ENCODE results near the gene PCDHGA3. TPM values are rescaled to one million over a fixed set of nuclear protein-coding genes. Genes with fewer than 3 reads are reported as not detected.

PCDHGA3 gene
- total RNA-seq, 1 donor from 2014 or later = 12.2 TPM

DNA sequence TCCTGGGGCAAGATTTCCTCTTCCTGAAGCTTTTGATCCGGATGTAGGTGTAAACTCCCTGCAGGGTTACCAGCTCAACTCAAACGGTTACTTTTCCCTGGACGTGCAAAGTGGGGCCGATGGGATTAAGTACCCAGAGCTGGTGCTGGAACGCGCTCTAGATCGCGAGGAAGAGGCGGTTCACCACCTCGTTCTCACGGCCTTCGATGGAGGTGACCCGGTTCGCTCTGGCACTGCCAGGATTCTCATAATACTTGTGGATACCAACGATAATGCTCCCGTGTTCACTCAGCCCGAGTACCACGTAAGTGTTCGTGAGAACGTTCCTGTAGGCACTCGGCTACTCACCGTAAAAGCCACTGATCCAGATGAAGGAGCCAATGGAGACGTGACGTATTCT lies 12.0 kb downstream of the PCDHGA3 start:
- peaks cover 98% of the 10 kb centered on the region for H3K9me3 ChIP-seq (replicated peaks)
- TF ChIP-seq, protein P1, sequence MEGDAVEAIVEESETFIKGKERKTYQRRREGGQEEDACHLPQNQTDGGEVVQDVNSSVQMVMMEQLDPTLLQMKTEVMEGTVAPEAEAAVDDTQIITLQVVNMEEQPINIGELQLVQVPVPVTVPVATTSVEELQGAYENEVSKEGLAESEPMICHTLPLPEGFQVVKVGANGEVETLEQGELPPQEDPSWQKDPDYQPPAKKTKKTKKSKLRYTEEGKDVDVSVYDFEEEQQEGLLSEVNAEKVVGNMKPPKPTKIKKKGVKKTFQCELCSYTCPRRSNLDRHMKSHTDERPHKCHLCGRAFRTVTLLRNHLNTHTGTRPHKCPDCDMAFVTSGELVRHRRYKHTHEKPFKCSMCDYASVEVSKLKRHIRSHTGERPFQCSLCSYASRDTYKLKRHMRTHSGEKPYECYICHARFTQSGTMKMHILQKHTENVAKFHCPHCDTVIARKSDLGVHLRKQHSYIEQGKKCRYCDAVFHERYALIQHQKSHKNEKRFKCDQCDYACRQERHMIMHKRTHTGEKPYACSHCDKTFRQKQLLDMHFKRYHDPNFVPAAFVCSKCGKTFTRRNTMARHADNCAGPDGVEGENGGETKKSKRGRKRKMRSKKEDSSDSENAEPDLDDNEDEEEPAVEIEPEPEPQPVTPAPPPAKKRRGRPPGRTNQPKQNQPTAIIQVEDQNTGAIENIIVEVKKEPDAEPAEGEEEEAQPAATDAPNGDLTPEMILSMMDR (IDR thresholded peaks at IDR 0.05; ENCODE audit: borderline replicate concordance) = no peak
- DNase-seq = no peak
- H3K27ac ChIP-seq (replicated peaks) = no peak overlapping the region
- H3K36me3 ChIP-seq = peaks cover 21% of the 10 kb centered on the region
- H3K4me3 ChIP-seq = peak overlapping the region; percentile 54
- peaks cover 58% of the 10 kb centered on the region for H3K4me1 ChIP-seq
- H3K27me3 ChIP-seq (ENCODE audit: low read depth) = no peaks in the 10 kb centered on the region
- intact Hi-C loops (cut with micrococcal nuclease) = no loop called here

DNA sequence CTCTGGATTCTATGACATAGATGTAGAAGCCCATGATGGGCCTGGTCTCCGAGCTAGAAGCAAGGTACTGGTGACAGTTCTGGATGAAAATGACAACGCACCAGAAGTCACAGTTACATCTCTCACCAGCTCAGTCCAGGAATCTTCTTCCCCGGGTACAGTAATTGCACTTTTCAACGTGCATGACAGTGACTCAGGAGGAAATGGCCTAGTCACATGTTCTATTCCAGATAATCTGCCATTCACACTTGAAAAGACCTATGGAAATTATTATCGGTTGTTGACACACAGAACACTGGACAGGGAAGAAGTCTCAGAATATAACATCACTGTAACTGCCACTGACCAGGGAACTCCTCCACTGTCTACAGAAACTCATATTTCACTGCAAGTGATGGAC lies 12.5 kb downstream of the PCDHGA3 start:
- H3K27me3 ChIP-seq (ENCODE audit: low read depth) = no peaks in the 10 kb centered on the region
- no peak for DNase-seq
- no peak overlapping the region for H3K27ac ChIP-seq (replicated peaks)
- no peak overlapping the region for H3K4me3 ChIP-seq
- H3K36me3 ChIP-seq = peaks cover 21% of the 10 kb centered on the region
- intact Hi-C loops (cut with micrococcal nuclease) = no loop called here
- peaks cover 98% of the 10 kb centered on the region for H3K9me3 ChIP-seq (replicated peaks)
- peaks cover 53% of the 10 kb centered on the region for H3K4me1 ChIP-seq
- TF ChIP-seq, protein P1 (IDR thresholded peaks at IDR 0.05; ENCODE audit: borderline replicate concordance) = no peak

DNA sequence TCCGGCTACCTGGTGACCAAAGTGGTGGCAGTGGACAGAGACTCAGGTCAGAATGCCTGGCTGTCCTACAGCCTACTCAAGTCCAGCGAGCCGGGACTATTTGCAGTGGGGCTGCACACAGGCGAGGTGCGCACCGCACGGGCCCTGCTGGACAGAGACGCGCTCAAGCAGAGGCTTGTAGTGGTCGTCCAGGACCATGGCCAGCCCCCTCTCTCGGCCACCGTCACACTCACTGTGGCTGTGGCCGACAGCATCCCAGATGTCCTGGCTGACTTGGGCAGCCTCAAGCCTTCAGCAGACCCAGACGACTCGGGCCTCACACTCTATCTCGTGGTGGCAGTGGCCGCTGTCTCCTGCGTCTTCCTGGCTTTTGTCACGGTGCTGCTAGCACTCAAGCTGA lies 13.3 kb downstream of the PCDHGA3 start:
- Histone ChIP-seq H3K4me1 (peaks cover 57% of the 10 kb centered on the region), H3K36me3 (peaks cover 18% of the 10 kb centered on the region), H3K27ac (replicated peaks) (no peak overlapping the region), H3K9me3 (replicated peaks) (peaks cover 99% of the 10 kb centered on the region), H3K27me3 (ENCODE audit: low read depth) (no peaks in the 10 kb centered on the region), H3K4me3 (peak overlapping the region; percentile 7)
- intact Hi-C loops (cut with micrococcal nuclease) = no loop called here
- TF ChIP-seq, protein P1 (IDR thresholded peaks at IDR 0.05; ENCODE audit: borderline replicate concordance) = no peak
- no peak for DNase-seq

DNA sequence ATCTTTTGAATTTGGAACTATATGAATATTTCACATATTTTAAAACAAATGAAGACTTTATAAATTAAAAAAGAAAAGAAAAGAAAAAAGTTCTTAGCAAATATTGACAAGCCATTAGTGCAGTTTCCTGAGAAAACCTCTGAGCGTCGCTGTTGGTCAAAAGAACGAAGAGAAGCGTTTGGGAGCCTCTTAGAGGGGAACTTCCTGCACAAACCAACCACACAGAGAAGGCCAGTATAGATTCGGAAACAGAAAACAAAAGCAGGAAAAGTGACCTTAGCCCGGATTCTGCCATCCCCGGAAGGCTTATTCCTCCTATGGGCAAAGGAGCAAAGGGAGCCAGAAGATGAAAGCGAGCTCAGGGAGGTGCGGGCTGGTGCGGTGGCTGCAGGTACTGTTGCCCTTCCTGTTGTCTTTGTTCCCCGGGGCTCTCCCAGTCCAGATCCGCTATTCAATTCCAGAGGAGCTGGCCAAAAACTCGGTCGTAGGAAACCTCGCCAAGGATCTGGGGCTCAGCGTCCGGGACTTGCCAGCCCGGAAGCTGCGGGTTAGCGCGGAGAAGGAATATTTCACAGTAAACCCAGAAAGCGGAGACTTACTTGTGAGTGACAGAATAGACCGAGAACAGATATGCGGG lies 16.3 kb downstream of the PCDHGA3 start, which contains the start of gene PCDHGB2:
Gene PCDHGB2, plus strand, starts transcription at position 205 of the 637 bp plus-strand sequence. Its CDS starts 142 bp downstream, at position 347.
- Histone ChIP-seq H3K27ac (replicated peaks) (peak within 1 kb of the TSS; percentile 59), H3K4me1 (peaks cover 52% of the 10 kb centered on the region), H3K36me3 (peaks cover 31% of the 10 kb centered on the region), H3K27me3 (ENCODE audit: low read depth) (no peaks in the 10 kb centered on the region), H3K4me3 (peak within 1 kb of the TSS; percentile 53), H3K9me3 (replicated peaks) (peaks cover 99% of the 10 kb centered on the region)
- TF ChIP-seq, protein P1 (IDR thresholded peaks at IDR 0.05; ENCODE audit: borderline replicate concordance) = peak; percentile 64
- no peak for DNase-seq
- intact Hi-C loops (cut with micrococcal nuclease) = no loop called here

DNA sequence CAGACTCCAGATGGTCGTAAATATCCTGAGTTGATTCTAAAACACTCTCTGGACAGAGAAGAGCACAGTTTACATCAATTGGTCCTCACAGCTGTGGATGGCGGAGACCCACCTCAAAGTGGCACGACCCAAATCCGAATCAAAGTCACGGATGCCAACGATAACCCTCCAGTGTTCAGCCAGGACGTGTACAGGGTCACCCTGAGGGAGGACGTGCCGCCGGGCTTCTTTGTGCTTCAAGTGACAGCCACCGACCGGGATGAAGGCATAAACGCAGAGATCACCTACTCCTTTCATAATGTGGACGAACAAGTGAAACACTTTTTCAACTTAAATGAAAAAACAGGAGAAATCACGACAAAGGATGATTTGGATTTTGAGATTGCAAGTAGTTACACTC lies 17.1 kb downstream of the PCDHGA3 start:
- H3K4me1 ChIP-seq = peaks cover 47% of the 10 kb centered on the region
- intact Hi-C loops (cut with micrococcal nuclease) = no loop called here
- no peaks in the 10 kb centered on the region for H3K27me3 ChIP-seq (ENCODE audit: low read depth)

More for the DNA sequence above, 17.1 kb downstream of the PCDHGA3 start:
- peak overlapping the region; percentile 59 for H3K27ac ChIP-seq (replicated peaks)
- peaks cover 31% of the 10 kb centered on the region for H3K36me3 ChIP-seq
- no peak for DNase-seq
- H3K9me3 ChIP-seq (replicated peaks) = peaks cover 99% of the 10 kb centered on the region
- H3K4me3 ChIP-seq = peak overlapping the region; percentile 53
- TF ChIP-seq, protein P1 (IDR thresholded peaks at IDR 0.05; ENCODE audit: borderline replicate concordance) = no peak
